HepG2 (cell line): ENCODE data around the gene MED22.

Experiments
- ASH2L ChIP-seq: fragments of 300-600, 200-600 bp; sonication (generic); IDR thresholded peaks from 2 replicates; pipeline ENCODE4 v1.7.0; 2017; ENCODE audit warnings: low read depth, mild to moderate bottlenecking, moderate library complexity, mixed read lengths, low read length; ENCODE audit not compliant: insufficient read length
- RFX3 ChIP-seq: IDR thresholded peaks from 2 replicates; pipeline ENCODE4 v1.6.1; 2016; ENCODE audit warnings: missing biosample characterization, missing genetic modification reagents
- ZNF577 ChIP-seq: sonication (generic); formaldehyde crosslinking; IDR thresholded peaks from 2 replicates; pipeline ENCODE4 v1.4.0; 2020; ENCODE audit warnings: mild to moderate bottlenecking, low read depth, missing genetic modification reagents, borderline replicate concordance
- ZNF766 ChIP-seq: sonication (generic); formaldehyde crosslinking; IDR thresholded peaks from 2 replicates; pipeline ENCODE4 v1.5.0; 2020; ENCODE audit warnings: missing genetic modification reagents, borderline replicate concordance
- TF ChIP-seq, protein P1 (sequence below): IDR thresholded peaks from 2 replicates; pipeline ENCODE4 v1.6.1; 2016; ENCODE audit warnings: low read depth, control low read depth

- TF ChIP-seq, protein P1, sequence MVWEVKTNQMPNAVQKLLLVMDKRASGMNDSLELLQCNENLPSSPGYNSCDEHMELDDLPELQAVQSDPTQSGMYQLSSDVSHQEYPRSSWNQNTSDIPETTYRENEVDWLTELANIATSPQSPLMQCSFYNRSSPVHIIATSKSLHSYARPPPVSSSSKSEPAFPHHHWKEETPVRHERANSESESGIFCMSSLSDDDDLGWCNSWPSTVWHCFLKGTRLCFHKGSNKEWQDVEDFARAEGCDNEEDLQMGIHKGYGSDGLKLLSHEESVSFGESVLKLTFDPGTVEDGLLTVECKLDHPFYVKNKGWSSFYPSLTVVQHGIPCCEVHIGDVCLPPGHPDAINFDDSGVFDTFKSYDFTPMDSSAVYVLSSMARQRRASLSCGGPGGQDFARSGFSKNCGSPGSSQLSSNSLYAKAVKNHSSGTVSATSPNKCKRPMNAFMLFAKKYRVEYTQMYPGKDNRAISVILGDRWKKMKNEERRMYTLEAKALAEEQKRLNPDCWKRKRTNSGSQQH = no peak
- TF ChIP-seq RFX3 = no peak
- no peak for TF ChIP-seq ASH2L
- TF ChIP-seq ZNF577 (CRISPR knock-in tag) = no peak
- TF ChIP-seq ZNF766 (CRISPR knock-in tag) = no peak
Observed at GRCh38 chr9:133367221-133367620, 19.3 kb upstream of the MED22 start.
